ENCODE data around the gene CANT1. TPM values are rescaled to one million over a fixed set of nuclear protein-coding genes. Genes with fewer than 3 reads are reported as not detected.

CANT1 gene
- total and polyA plus RNA-seq, 2 of the 13 experiments (the other 11 are each of a cell fraction or from before 2014, with no cell fraction given): 34.1 to 42.1 TPM

- TF ChIP-seq ZNF574 (CRISPR knock-in tag; IDR thresholded peaks at IDR 0.05) (0 out of 2 replicates have a peak, but pooled peaks have one; percentile 31), TERF1 (CRISPR knock-in tag; IDR thresholded peaks at IDR 0.05) (no peak), PTBP1 (IDR thresholded peaks at IDR 0.05; ENCODE audit: low read depth, low read length, poor library complexity, severe bottlenecking) (no peak), ZNF605 (CRISPR knock-in tag; IDR thresholded peaks at IDR 0.05) (no peak), ZNF572 (CRISPR knock-in tag; IDR thresholded peaks at IDR 0.05) (peak; percentile 66; the same call in 1 of the 2 replicates), ARHGAP35 (CRISPR knock-in tag; IDR thresholded peaks at IDR 0.05; ENCODE audit: borderline replicate concordance) (no peak), MZF1 (CRISPR knock-in tag; IDR thresholded peaks at IDR 0.05; ENCODE audit: borderline replicate concordance) (no peak), CHCHD3 (CRISPR knock-in tag; IDR thresholded peaks at IDR 0.05) (0 out of 2 replicates have a peak, but pooled peaks have one; percentile 56), ZNF180 (CRISPR knock-in tag; IDR thresholded peaks at IDR 0.05; ENCODE audit: borderline replicate concordance, low read depth) (no peak), ZNF597 (CRISPR knock-in tag; IDR thresholded peaks at IDR 0.05) (no peak), ELK4 (CRISPR knock-in tag; IDR thresholded peaks at IDR 0.05; ENCODE audit: borderline replicate concordance) (no peak), HNF4G (IDR thresholded peaks at IDR 0.05; ENCODE audit: borderline replicate concordance, low read depth, low read length) (no peak), HNF4G (CRISPR knock-in tag; IDR thresholded peaks at IDR 0.05; ENCODE audit: borderline replicate concordance, low read depth) (no peak), ZNF101 (CRISPR knock-in tag; IDR thresholded peaks at IDR 0.05; ENCODE audit: borderline replicate concordance, low read depth) (no peak), MAFF (IDR thresholded peaks at IDR 0.05; ENCODE audit: low read depth, low read length) (no peak), NCOA1 (CRISPR knock-in tag; IDR thresholded peaks at IDR 0.05) (no peak), MEIS2 (CRISPR knock-in tag; IDR thresholded peaks at IDR 0.05) (0 out of 2 replicates have a peak, but pooled peaks have one; percentile 27), KMT2A (CRISPR knock-in tag; IDR thresholded peaks at IDR 0.05) (no peak), MIER2 (CRISPR knock-in tag; IDR thresholded peaks at IDR 0.05) (no peak), ZSCAN9 (CRISPR knock-in tag; IDR thresholded peaks at IDR 0.05; ENCODE audit: borderline replicate concordance) (no peak), TBX2 (CRISPR knock-in tag; IDR thresholded peaks at IDR 0.05; ENCODE audit: borderline replicate concordance) (peak; percentile 22; the same call in 1 of the 2 replicates), TCF7L2 (IDR thresholded peaks at IDR 0.05; ENCODE audit: low read depth, low read length) (no peak)
Measured at GRCh38 chr17:78977997-78978973, 31.3 kb downstream of the CANT1 start (continued).
